Astrocyte (in vitro differentiated cells and primary cell): ENCODE data around the gene TBC1D2. TPM values are rescaled to one million over a fixed set of nuclear protein-coding genes. Genes with fewer than 3 reads are reported as not detected.

Source experiments
- DNase-seq: peaks from one replicate; pipeline ENCODE4 v3.0.0-alpha.2; 2010; ENCODE audit warnings: low read depth
- FAIRE-seq: peaks from 2 replicates; lab custom pipeline; 2011; peaks lifted over from hg19 to GRCh38; lab: Jason Lieb, UNC
- H2AFZ ChIP-seq: 2 replicates; pipeline ENCODE4 v1.6.0; 2012; ENCODE audit warnings: low read depth, low read length, inconsistent platforms
- H3K27ac ChIP-seq: 2 replicates; pipeline ENCODE4 v1.5.1; 2011; ENCODE audit warnings: low read depth, low read length, inconsistent platforms
- H3K27me3 ChIP-seq: 2 replicates; pipeline ENCODE4 v1.6.0; 2011; ENCODE audit warnings: low read length, inconsistent platforms; ENCODE audit not compliant: insufficient read depth
- H3K36me3 ChIP-seq: 2 replicates; pipeline ENCODE4 v1.5.1; 2011; ENCODE audit warnings: low read length, inconsistent platforms; ENCODE audit not compliant: insufficient read depth
- H3K4me1 ChIP-seq: 2 replicates; pipeline ENCODE4 v1.5.1; 2011; ENCODE audit warnings: low read length, inconsistent platforms; ENCODE audit not compliant: insufficient read depth
- H3K4me2 ChIP-seq: 2 replicates; pipeline ENCODE4 v1.6.0; 2012; ENCODE audit warnings: low read length, inconsistent platforms
- H3K4me3 ChIP-seq: 2 replicates; pipeline ENCODE4 v1.5.1; 2011; ENCODE audit warnings: low read depth, mild to moderate bottlenecking, low read length, inconsistent platforms; ENCODE audit not compliant: insufficient read depth
- H3K79me2 ChIP-seq: 2 replicates; pipeline ENCODE4 v1.6.0; 2012; ENCODE audit warnings: mild to moderate bottlenecking, low read length, inconsistent platforms; ENCODE audit not compliant: insufficient read depth
- H3K9ac ChIP-seq: 2 replicates; pipeline ENCODE4 v1.6.0; 2012; ENCODE audit warnings: mild to moderate bottlenecking, low read length, inconsistent platforms
- H3K9me3 ChIP-seq: 2 replicates; pipeline ENCODE4 v1.5.1; 2012; ENCODE audit warnings: low read depth, mild to moderate bottlenecking, low read length, inconsistent platforms; ENCODE audit not compliant: insufficient read depth
- H4K20me1 ChIP-seq: 2 replicates; pipeline ENCODE4 v1.6.0; 2012; ENCODE audit warnings: low read length, inconsistent platforms; ENCODE audit not compliant: insufficient read depth
- H3K27ac Mint-ChIP-seq: one replicate; pipeline ENCODE4 v1.8.0; 2021; ENCODE audit warnings: mild to moderate bottlenecking, mixed read lengths; ENCODE audit not compliant: unreplicated experiment
- H3K27me3 Mint-ChIP-seq: one replicate; pipeline ENCODE4 v1.8.0; 2021; ENCODE audit warnings: low read depth, mixed read lengths; ENCODE audit not compliant: unreplicated experiment
- H3K36me3 Mint-ChIP-seq: one replicate; pipeline ENCODE4 v1.8.0; 2021; ENCODE audit warnings: low read depth, mixed read lengths; ENCODE audit not compliant: unreplicated experiment
- H3K4me1 Mint-ChIP-seq: one replicate; pipeline ENCODE4 v1.8.0; 2021; ENCODE audit warnings: low read depth, mixed read lengths; ENCODE audit not compliant: unreplicated experiment
- H3K4me3 Mint-ChIP-seq: one replicate; pipeline ENCODE4 v1.8.0; 2021; ENCODE audit warnings: mild to moderate bottlenecking, moderate library complexity, mixed read lengths; ENCODE audit not compliant: unreplicated experiment
- H3K9me3 Mint-ChIP-seq: one replicate; pipeline ENCODE4 v1.8.0; 2021; ENCODE audit warnings: mild to moderate bottlenecking, mixed read lengths; ENCODE audit not compliant: unreplicated experiment
- CTCF ChIP-seq: IDR thresholded peaks from 2 replicates; pipeline ENCODE4 v1.5.1; 2011; ENCODE audit warnings: low read depth, mild to moderate bottlenecking, inconsistent platforms, low read length, moderate library complexity; ENCODE audit not compliant: insufficient read depth
- EZH2 ChIP-seq: IDR thresholded peaks from 2 replicates; pipeline ENCODE4 v1.6.1; 2012; ENCODE audit warnings: mild to moderate bottlenecking, low read length, inconsistent platforms; ENCODE audit not compliant: insufficient read depth
- total RNA-seq: library from RNA; stranded (reverse); gene quantifications from 2 replicates; pipeline ENCODE4 v1.2.1, GENCODE V29; 2021

Gene TBC1D2
- total RNA-seq, 1 donor from 2014 or later: 9.6 TPM

DNA sequence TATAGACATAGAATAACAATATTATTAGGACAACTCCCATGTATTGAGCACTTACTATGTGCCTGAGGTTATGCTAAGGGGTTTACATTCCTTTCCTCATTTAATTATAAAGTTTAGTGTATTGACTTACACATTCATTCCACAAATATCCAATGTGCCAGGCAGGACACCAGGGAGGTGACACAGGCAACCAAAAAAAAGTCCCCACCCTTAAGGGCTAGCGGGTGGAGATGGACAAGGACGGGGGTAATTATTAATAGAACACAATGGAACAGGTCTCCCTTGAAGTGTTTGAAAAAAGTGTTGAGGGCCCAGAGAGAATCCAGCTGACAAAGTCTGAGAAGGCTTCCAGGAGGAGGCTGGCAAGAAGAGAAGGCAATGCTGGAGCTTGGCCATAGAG, 5.7 kb downstream of the TBC1D2 start:
- H3K4me2 ChIP-seq: no peak overlapping the region
- peak overlapping the region; percentile 44 for H3K27ac ChIP-seq
- H3K4me1 ChIP-seq: peaks cover 63% of the 10 kb centered on the region
- H3K4me3 ChIP-seq: no peak overlapping the region
- no peak for DNase-seq
- Mint-ChIP-seq H3K27ac (peak overlapping the region; percentile 75), H3K4me3 (no peak overlapping the region), H3K9me3 (no peaks in the 10 kb centered on the region), H3K27me3 (no peaks in the 10 kb centered on the region), H3K36me3 (peaks cover 11% of the 10 kb centered on the region), H3K4me1 (peaks cover 28% of the 10 kb centered on the region)
- no peaks in the 10 kb centered on the region for H3K9me3 ChIP-seq
- H2AFZ ChIP-seq: no peak overlapping the region
- peak overlapping the region; percentile 35 for H3K9ac ChIP-seq
- peaks cover 3% of the 10 kb centered on the region for H3K36me3 ChIP-seq
- no peak for TF ChIP-seq CTCF
- no peak for TF ChIP-seq EZH2
- FAIRE-seq: no peak
- no peaks in the 10 kb centered on the region for H3K27me3 ChIP-seq
- no peaks in the 10 kb centered on the region for H4K20me1 ChIP-seq
- H3K79me2 ChIP-seq: peaks cover 58% of the 10 kb centered on the region

- H3K9me3 Mint-ChIP-seq: no peaks in the 10 kb centered on the region
- peaks cover 25% of the 10 kb centered on the region for H3K4me1 Mint-ChIP-seq
- H3K4me2 ChIP-seq: peak overlapping the region; percentile 17
- peaks cover 3% of the 10 kb centered on the region for H3K36me3 ChIP-seq
- H3K4me3 ChIP-seq: no peak overlapping the region
- H2AFZ ChIP-seq: peak overlapping the region; percentile 52
- H3K27me3 Mint-ChIP-seq: no peaks in the 10 kb centered on the region
- TF ChIP-seq CTCF (no peak), EZH2 (no peak)
- H3K4me3 Mint-ChIP-seq: no peak overlapping the region
- H3K79me2 ChIP-seq: peaks cover 49% of the 10 kb centered on the region
- peak overlapping the region; percentile 85 for H3K27ac ChIP-seq
- H3K9me3 ChIP-seq: no peaks in the 10 kb centered on the region
- peaks cover 11% of the 10 kb centered on the region for H3K36me3 Mint-ChIP-seq
- DNase-seq (peak; percentile 96), FAIRE-seq (no peak)
- peak overlapping the region; percentile 80 for H3K27ac Mint-ChIP-seq
- H3K9ac ChIP-seq: peak overlapping the region; percentile 72
- H3K27me3 ChIP-seq: no peaks in the 10 kb centered on the region
- H4K20me1 ChIP-seq: no peaks in the 10 kb centered on the region
- peaks cover 55% of the 10 kb centered on the region for H3K4me1 ChIP-seq
These were observed 6.5 kb downstream of the TBC1D2 start for GRCh38 chr9:98248737-98249474.
